T-cell (primary cell): Measurements from ENCODE around the gene ACER3. TPM values are rescaled to one million over a fixed set of nuclear protein-coding genes. Genes with fewer than 3 reads are reported as not detected.

Experiments
- ATAC-seq, 4 experiments: fragments of 200-7000 bp in 3 of 4; fragments of 150-1000 bp in 1 of 4; cut with Tn5 transposase; replicated peaks in 1 of 4; 1 replicate in 3 of 4; 2 replicates in 1 of 4; pipeline ENCODE4 v1.10.0; 2021; ENCODE audit warnings: moderate library complexity in 3 of 4, mild to moderate bottlenecking in 2 of 4, moderate number of reproducible peaks in 1 of 4
- CTCF ChIA-PET, 2 donors: fragments of 300-600 bp; sonication (Branson Sonifier 250); formaldehyde crosslinking; loops; one replicate each; lab custom pipeline; 2022; ENCODE audit warnings: antibody characterized with exemption in 2 of 2; lab: Charles Lee
- POLR2A ChIA-PET, 2 donors: fragments of 300-600 bp; sonication (Branson Sonifier 250); formaldehyde crosslinking; loops; one replicate each; lab custom pipeline; 2022; ENCODE audit warnings: antibody characterized with exemption in 2 of 2; lab: Charles Lee
- DNase-seq, 35 experiments: peaks; one replicate each; pipeline versions ENCODE4 v3.0.0 to v3.0.0-alpha.2; 2013 to 2023
- H3K27ac ChIP-seq: one replicate; pipeline ENCODE4 v1.5.1; 2013; ENCODE audit warnings: low read length
- H3K27me3 ChIP-seq, 2 experiments: replicated peaks in 1 of 2; 1 replicate in 1 of 2; 2 replicates in 1 of 2; pipeline versions ENCODE4 v1.6.1 to v1.7.0; 2013; ENCODE audit warnings: low read length in 1 of 2, mixed read lengths in 1 of 2; ENCODE audit not compliant: control insufficient read depth in 2 of 2, insufficient read depth in 2 of 2; ENCODE audit errors: extremely low read depth in 1 of 2
- H3K36me3 ChIP-seq, 2 donors: 1 replicate in 1 of 2; 2 replicates in 1 of 2; pipeline versions ENCODE4 v1.6.1 to v1.7.0; 2013; ENCODE audit warnings: low read length in 1 of 2; ENCODE audit not compliant: control insufficient read depth in 2 of 2, insufficient read depth in 1 of 2; ENCODE audit errors: extremely low read depth in 1 of 2
- H3K4me1 ChIP-seq, 2 experiments: 1 replicate in 1 of 2; 2 replicates in 1 of 2; pipeline versions ENCODE4 v1.6.1 to v1.7.0; 2013; ENCODE audit warnings: low read length in 2 of 2, mixed read lengths in 1 of 2; ENCODE audit not compliant: insufficient read depth in 2 of 2, control insufficient read depth in 1 of 2; ENCODE audit errors: extremely low read depth in 1 of 2
- H3K4me3 ChIP-seq, 2 donors: 1 replicate in 1 of 2; 2 replicates in 1 of 2; pipeline versions ENCODE4 v1.5.1 to v1.7.0; 2013; ENCODE audit warnings: mild to moderate bottlenecking in 2 of 2, low read length in 1 of 2, moderate library complexity in 1 of 2; ENCODE audit not compliant: control insufficient read depth in 1 of 2; ENCODE audit errors: extremely low read depth in 1 of 2
- H3K9me3 ChIP-seq: 2 replicates; pipeline ENCODE4 v1.7.0; 2013
- H3K27ac Mint-ChIP-seq, 2 donors: one replicate each; pipeline ENCODE4 v1.8.0; 2020 to 2021; ENCODE audit warnings: mild to moderate bottlenecking in 2 of 2, mixed read lengths in 2 of 2
- H3K27me3 Mint-ChIP-seq, 2 donors: one replicate each; pipeline ENCODE4 v1.8.0; 2021 to 2022; ENCODE audit warnings: mixed read lengths in 2 of 2
- H3K36me3 Mint-ChIP-seq: one replicate; pipeline ENCODE4 v1.8.0; 2021; ENCODE audit warnings: mixed read lengths
- H3K4me1 Mint-ChIP-seq, 3 donors: one replicate each; pipeline ENCODE4 v1.8.0; 2020 to 2022; ENCODE audit warnings: mixed read lengths in 3 of 3, mild to moderate bottlenecking in 1 of 3
- H3K4me3 Mint-ChIP-seq, 3 donors: one replicate each; pipeline ENCODE4 v1.8.0; 2020 to 2022; ENCODE audit warnings: mild to moderate bottlenecking in 3 of 3, mixed read lengths in 3 of 3, moderate library complexity in 3 of 3
- H3K9me3 Mint-ChIP-seq, 3 donors: one replicate each; pipeline ENCODE4 v1.8.0; 2020 to 2022; ENCODE audit warnings: mixed read lengths in 3 of 3
- WGBS: methylation state at CpG from one replicate; pipeline ENCODE4 v1.1.5; 2013; ENCODE audit warnings: missing lambda C conversion rate; ENCODE audit not compliant: insufficient coverage; 5-methylcytosine and 5-hydroxymethylcytosine counted together
- total RNA-seq, 35 experiments: library from RNA in 6 of 35; stranded (reverse) in 6 of 35; fragments of 120-200 nt in 1 of 35; gene quantifications; one replicate each; pipeline versions ENCODE4 v1.2.1 to v1.2.4 and lab custom pipeline; 2013 to 2026

ACER3 gene
- total RNA-seq, 5 donors from 2014 or later (not counting 1 experiment from before 2014, with no cell fraction given) = 4.3 to 9.0 (median 5.2) TPM

DNA sequence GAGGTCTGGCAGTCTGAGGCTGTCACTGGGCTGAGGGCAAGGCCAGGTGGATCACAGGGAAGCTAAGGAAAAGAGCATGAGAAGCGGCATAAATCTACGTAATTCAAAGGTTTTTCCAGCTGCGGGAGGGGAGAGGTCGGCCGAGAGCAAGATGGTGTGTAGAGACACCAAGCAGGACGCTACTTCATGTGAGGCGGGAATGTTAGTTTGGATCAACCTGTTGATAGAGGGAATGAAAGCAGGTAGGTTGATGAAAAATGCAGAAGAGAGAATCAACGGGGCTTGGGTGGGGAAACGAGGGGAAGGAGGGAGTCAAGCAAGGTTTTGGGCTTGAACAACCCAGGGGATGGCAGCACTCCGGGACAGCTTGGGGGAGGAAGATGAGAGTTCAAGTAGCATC lies 176.3 kb downstream of the ACER3 start:
- CTCF ChIA-PET = no interaction called here
- peaks cover 31 to 50% of the 10 kb centered on the region in 2 donors for H3K27me3 Mint-ChIP-seq

DNA sequence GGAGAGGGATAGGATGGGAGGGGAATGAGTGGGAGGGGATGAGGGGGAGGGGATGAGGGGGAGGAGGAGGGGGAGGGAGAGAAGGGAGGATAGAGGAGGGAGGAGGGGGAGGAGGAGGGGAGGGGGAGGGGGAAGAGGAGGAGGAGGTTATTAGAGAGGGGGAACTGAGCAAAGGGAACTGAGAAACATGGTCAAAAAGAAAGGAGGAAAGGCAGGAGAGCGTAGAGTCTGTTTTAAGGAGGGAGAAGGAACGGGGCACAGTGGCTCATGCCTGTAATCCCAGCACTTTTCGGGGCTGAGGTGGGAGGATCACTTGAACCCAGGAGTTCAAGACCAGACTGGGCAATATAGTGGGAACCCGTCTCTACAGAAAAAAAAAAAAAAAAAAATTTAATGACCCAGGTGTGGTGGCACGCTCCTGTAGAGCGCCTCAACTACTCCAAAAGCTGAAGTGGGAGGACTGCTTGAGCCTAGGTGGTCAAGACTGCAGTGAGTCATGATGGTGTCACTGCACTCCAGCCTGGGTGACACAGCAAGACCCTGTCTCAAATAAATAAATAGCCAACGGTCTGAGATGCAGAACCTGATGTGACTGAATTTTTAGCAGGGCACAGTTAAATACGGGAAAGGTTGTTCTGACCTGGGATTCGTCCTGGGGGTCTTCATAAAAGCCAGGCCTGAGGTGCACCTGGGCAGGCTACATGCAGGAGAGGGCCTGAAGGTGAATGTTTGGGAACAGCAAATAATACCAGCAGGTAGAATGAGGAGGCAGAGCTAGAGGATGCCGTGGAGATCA lies 177.5 kb downstream of the ACER3 start:
- ChIA-PET POLR2A (no interaction called here), CTCF (interaction anchor here in 1 of 2 donors (0.6 kb wide), 2 partner anchors 14 to 455 kb away, joined by 3 to 4 read pairs; no protein-coding TSS in a partner anchor)
- DNase-seq (no peak), ATAC-seq (no peak)
- Mint-ChIP-seq H3K4me1 (peaks cover 10 to 14% (median 12%) of the 10 kb centered on the region in 3 donors), H3K27ac (no peak overlapping the region), H3K9me3 (no peaks in the 10 kb centered on the region), H3K36me3 (no peaks in the 10 kb centered on the region), H3K4me3 (peak overlapping the region in 1 of 3 donors; percentile 61), H3K27me3 (peaks cover 38 to 56% of the 10 kb centered on the region in 2 donors)
- Histone ChIP-seq H3K27ac (no peak overlapping the region), H3K4me3 (no peak overlapping the region), H3K36me3 (no peaks in the 10 kb centered on the region), H3K9me3 (no peaks in the 10 kb centered on the region), H3K27me3 (peaks cover 3 to 68% of the 10 kb centered on the region in 2 experiments), H3K4me1 (peaks cover 0 to 9% of the 10 kb centered on the region in 2 experiments)
- 89% methylated on average over 7 of the region's 10 CpGs for WGBS

More for the DNA sequence above, 176.3 kb downstream of the ACER3 start:
- Histone ChIP-seq H3K4me1 (peaks cover 0 to 9% of the 10 kb centered on the region in 2 experiments), H3K27me3 (peaks cover 3 to 61% of the 10 kb centered on the region in 2 experiments), H3K36me3 (no peaks in the 10 kb centered on the region), H3K27ac (no peak overlapping the region), H3K4me3 (no peak overlapping the region), H3K9me3 (no peaks in the 10 kb centered on the region)
- no peaks in the 10 kb centered on the region for H3K9me3 Mint-ChIP-seq
- H3K4me3 Mint-ChIP-seq = no peak overlapping the region
- peaks cover 10 to 14% (median 12%) of the 10 kb centered on the region in 3 donors for H3K4me1 Mint-ChIP-seq
- peak overlapping the region in 1 of 2 donors; percentile 57 for H3K27ac Mint-ChIP-seq
- no peaks in the 10 kb centered on the region for H3K36me3 Mint-ChIP-seq
- 81% methylated on average over 10 of the region's 10 CpGs for WGBS
- ATAC-seq (no peak), DNase-seq (no peak)
- POLR2A ChIA-PET = no interaction called here

DNA sequence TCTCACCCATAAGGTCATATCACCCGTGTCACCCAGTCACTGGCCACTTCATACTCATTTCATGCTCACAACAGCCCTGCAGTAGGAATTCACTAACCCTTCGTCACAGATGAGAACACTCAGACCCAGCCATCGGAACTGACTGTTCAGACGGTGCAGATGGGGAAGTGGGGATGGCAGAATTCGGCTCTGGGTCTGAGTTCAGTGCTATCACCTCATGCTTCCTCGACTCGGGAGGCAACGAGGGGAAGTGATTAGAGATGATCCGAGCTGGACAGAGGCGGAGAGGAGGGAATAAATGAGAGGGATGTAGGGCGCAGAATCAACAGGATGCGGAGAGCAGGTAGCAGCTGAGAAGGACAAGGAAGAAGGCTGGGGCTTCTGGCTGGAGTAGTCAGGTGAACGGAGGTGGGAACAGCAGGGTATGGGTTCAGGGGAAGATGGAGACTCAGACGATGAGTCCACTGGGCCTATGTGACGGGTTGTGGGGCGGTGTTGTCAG lies 178.2 kb downstream of the ACER3 start:
- Mint-ChIP-seq H3K4me1 (peaks cover 10 to 14% (median 12%) of the 10 kb centered on the region in 3 donors), H3K4me3 (peak overlapping the region; percentile 29 to 61 (median 31)), H3K36me3 (no peaks in the 10 kb centered on the region), H3K27ac (peak overlapping the region in 1 of 2 donors; percentile 1), H3K27me3 (peaks cover 38 to 59% of the 10 kb centered on the region in 2 donors), H3K9me3 (no peaks in the 10 kb centered on the region)
- Histone ChIP-seq H3K36me3 (no peaks in the 10 kb centered on the region), H3K9me3 (no peaks in the 10 kb centered on the region), H3K27ac (no peak overlapping the region), H3K4me3 (no peak overlapping the region), H3K27me3 (peaks cover 3 to 69% of the 10 kb centered on the region in 2 experiments), H3K4me1 (peaks cover 0 to 9% of the 10 kb centered on the region in 2 experiments)
- WGBS = 80% methylated on average over 14 of the region's 16 CpGs
- CTCF ChIA-PET = interaction anchor here in 1 of 2 donors (0.6 kb wide), 1 partner anchor 454 kb away, joined by 4 read pairs; no protein-coding TSS in a partner anchor
- POLR2A ChIA-PET = no interaction called here
- DNase-seq = no peak
- ATAC-seq = no peak

DNA sequence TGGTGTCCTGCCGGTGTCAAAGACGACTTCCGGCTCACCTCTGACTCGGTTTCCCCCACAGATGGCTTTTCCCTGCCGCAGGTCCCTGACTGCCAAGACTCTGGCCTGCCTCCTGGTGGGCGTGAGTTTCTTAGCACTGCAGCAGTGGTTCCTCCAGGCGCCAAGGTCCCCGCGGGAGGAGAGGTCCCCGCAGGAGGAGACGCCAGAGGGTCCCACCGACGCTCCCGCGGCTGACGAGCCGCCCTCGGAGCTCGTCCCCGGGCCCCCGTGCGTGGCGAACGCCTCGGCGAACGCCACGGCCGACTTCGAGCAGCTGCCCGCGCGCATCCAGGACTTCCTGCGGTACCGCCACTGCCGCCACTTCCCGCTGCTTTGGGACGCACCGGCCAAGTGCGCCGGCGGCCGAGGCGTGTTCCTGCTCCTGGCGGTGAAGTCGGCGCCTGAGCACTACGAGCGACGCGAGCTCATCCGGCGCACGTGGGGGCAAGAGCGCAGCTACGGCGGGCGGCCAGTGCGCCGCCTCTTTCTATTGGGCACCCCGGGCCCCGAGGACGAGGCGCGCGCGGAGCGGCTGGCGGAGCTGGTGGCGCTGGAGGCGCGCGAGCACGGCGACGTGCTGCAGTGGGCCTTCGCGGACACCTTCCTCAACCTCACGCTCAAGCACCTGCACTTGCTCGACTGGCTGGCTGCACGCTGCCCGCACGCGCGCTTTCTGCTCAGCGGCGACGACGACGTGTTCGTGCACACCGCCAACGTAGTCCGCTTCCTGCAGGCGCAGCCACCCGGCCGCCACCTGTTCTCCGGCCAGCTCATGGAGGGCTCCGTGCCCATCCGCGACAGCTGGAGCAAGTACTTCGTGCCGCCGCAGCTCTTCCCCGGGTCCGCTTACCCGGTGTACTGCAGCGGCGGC lies 179.0 kb downstream of the ACER3 start:
- Mint-ChIP-seq H3K27me3 (peaks cover 42 to 64% of the 10 kb centered on the region in 2 donors), H3K36me3 (no peaks in the 10 kb centered on the region), H3K9me3 (no peaks in the 10 kb centered on the region), H3K27ac (no peak overlapping the region), H3K4me3 (peak overlapping the region in 1 of 3 donors; percentile 61), H3K4me1 (peaks cover 10 to 14% (median 12%) of the 10 kb centered on the region in 3 donors)
- H3K27me3 ChIP-seq = peaks cover 3 to 65% of the 10 kb centered on the region in 2 experiments
- no peaks in the 10 kb centered on the region for H3K9me3 ChIP-seq
- no peak overlapping the region for H3K27ac ChIP-seq
- no peaks in the 10 kb centered on the region for H3K36me3 ChIP-seq
- 22% methylated on average over 107 of the region's 109 CpGs for WGBS
- H3K4me1 ChIP-seq = peaks cover 0 to 9% of the 10 kb centered on the region in 2 experiments
- peak; percentile 44 to 79 (median 70) for ATAC-seq
- POLR2A ChIA-PET = no interaction called here
- CTCF ChIA-PET = interaction anchor here in 1 of 2 donors (0.6 kb wide), 1 partner anchor 8 kb away, joined by 5 read pairs; no protein-coding TSS in a partner anchor
- DNase-seq = peak in 13 of 35 experiments; percentile 7 to 41 (median 15)
- peak overlapping the region in 1 of 2 donors; percentile 49 for H3K4me3 ChIP-seq

DNA sequence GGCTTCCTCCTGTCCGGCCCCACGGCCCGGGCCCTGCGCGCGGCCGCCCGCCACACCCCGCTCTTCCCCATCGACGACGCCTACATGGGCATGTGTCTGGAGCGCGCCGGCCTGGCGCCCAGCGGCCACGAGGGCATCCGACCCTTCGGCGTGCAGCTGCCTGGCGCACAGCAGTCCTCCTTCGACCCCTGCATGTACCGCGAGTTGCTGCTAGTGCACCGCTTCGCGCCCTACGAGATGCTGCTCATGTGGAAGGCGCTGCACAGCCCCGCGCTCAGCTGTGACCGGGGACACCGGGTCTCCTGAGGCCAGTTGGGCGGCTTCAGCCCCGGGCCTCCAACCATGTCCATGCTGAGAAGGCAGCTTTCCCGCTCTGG lies 179.7 kb downstream of the ACER3 start:
- 81% methylated on average over 37 of the region's 37 CpGs for WGBS

More for the DNA sequence above, 179.7 kb downstream of the ACER3 start:
- Histone ChIP-seq H3K36me3 (no peaks in the 10 kb centered on the region), H3K27me3 (peaks cover 3 to 64% of the 10 kb centered on the region in 2 experiments), H3K9me3 (no peaks in the 10 kb centered on the region), H3K4me3 (no peak overlapping the region), H3K4me1 (peaks cover 0 to 9% of the 10 kb centered on the region in 2 experiments), H3K27ac (no peak overlapping the region)
- CTCF ChIA-PET = interaction anchor here in 1 of 2 donors (0.6 kb wide), 1 partner anchor 9 kb away, joined by 5 read pairs; no protein-coding TSS in a partner anchor
- Mint-ChIP-seq H3K27ac (no peak overlapping the region), H3K36me3 (no peaks in the 10 kb centered on the region), H3K9me3 (no peaks in the 10 kb centered on the region), H3K4me1 (peaks cover 10 to 14% (median 12%) of the 10 kb centered on the region in 3 donors), H3K4me3 (peak overlapping the region in 1 of 3 donors; percentile 60), H3K27me3 (peaks cover 45 to 62% of the 10 kb centered on the region in 2 donors)
- DNase-seq = no peak
- POLR2A ChIA-PET = no interaction called here
- no peak for ATAC-seq
